ENCODE measurements around the gene SEC23B. TPM values are rescaled to one million over a fixed set of nuclear protein-coding genes. Genes with fewer than 3 reads are reported as not detected.

SEC23B gene
- polyA plus RNA-seq, 2 of the 4 experiments (the other 2 are of a cell fraction), result 71.4 to 158 TPM

- CTCF ChIA-PET, result interaction anchor here (0.6 to 1.3 kb wide), 4 partner anchors 9 to 731 kb away, joined by 3 to 4 read pairs (median 3); no protein-coding TSS in a partner anchor
- DNase-seq (ENCODE audit: low read depth in 1 of 2, low spot score in 1 of 2) (no peak), ATAC-seq (no peak), FAIRE-seq (peak; percentile 92)
- no peak overlapping the region for H3K27ac ChIP-seq
- no peaks in the 10 kb centered on the region for H3K9me3 ChIP-seq
- no peak overlapping the region for H3K4me2 ChIP-seq
- no peak for TF ChIP-seq RAD21 (conservative IDR thresholded peaks at IDR 0.05 in 1 of 2, IDR thresholded peaks at IDR 0.05 in 1 of 2)
- TF ChIP-seq HDAC2 (IDR thresholded peaks at IDR 0.05), result no peak
- 92% methylated on average over 1 of the region's 1 CpG for WGBS (ENCODE audit: missing lambda C conversion rate)
- no peak overlapping the region for H3K4me3 ChIP-seq
- POLR2A ChIA-PET, result interaction anchor here (1.1 to 2.1 kb wide), 2 partner anchors 10 to 20 kb away, joined by 3 to 10 read pairs; partner anchors contain the start of genes DZANK1, POLR3F and RBBP9
- H3K4me1 ChIP-seq, result no peaks in the 10 kb centered on the region
Measured at GRCh38 chr20:18477218-18477617, 30.5 kb upstream of the SEC23B start.

- ATAC-seq (no peak), DNase-seq (ENCODE audit: low read depth in 1 of 2, low spot score in 1 of 2) (no peak), FAIRE-seq (no peak)
- Histone ChIP-seq H3K27ac (no peak overlapping the region), H3K4me2 (no peak overlapping the region), H3K4me1 (no peaks in the 10 kb centered on the region), H3K4me3 (no peak overlapping the region), H3K9me3 (no peaks in the 10 kb centered on the region)
- WGBS (ENCODE audit: missing lambda C conversion rate), result 100% methylated on average over 1 of the region's 1 CpG
- ChIA-PET CTCF (interaction anchor here (0.6 to 1.3 kb wide), 4 partner anchors 9 to 731 kb away, joined by 3 to 4 read pairs (median 3); no protein-coding TSS in a partner anchor), POLR2A (interaction anchor here (1.1 to 2.1 kb wide), 2 partner anchors 11 to 19 kb away, joined by 3 to 10 read pairs; partner anchors contain the start of genes DZANK1, POLR3F and RBBP9)
- TF ChIP-seq RAD21 (conservative IDR thresholded peaks at IDR 0.05 in 1 of 2, IDR thresholded peaks at IDR 0.05 in 1 of 2), result no peak
- no peak for TF ChIP-seq ZNF302 (CRISPR knock-in tag; IDR thresholded peaks at IDR 0.05)
- no peak for TF ChIP-seq GATA3 (IDR thresholded peaks at IDR 0.05; ENCODE audit: borderline replicate concordance)
- no peak for TF ChIP-seq EHMT2 (IDR thresholded peaks at IDR 0.05; ENCODE audit: low read depth)
- TF ChIP-seq CBX2 (IDR thresholded peaks at IDR 0.05; ENCODE audit: borderline replicate concordance, low read depth), result no peak
- TF ChIP-seq HEYL (CRISPR knock-in tag; IDR thresholded peaks at IDR 0.05), result no peak
- no peak for TF ChIP-seq ZSCAN20 (CRISPR knock-in tag; IDR thresholded peaks at IDR 0.05)
Measured at GRCh38 chr20:18477821-18478220, 29.9 kb upstream of the SEC23B start.

GRCh38 chr20:18481596-18481995 is 26.1 kb upstream of the SEC23B start:
- H3K9me3 ChIP-seq, result no peaks in the 10 kb centered on the region
- POLR2A ChIA-PET, result no interaction called here
- no peak for TF ChIP-seq MAZ (IDR thresholded peaks at IDR 0.05; ENCODE audit: borderline replicate concordance, low read depth, low read length)
- TF ChIP-seq NR3C1 (IDR thresholded peaks at IDR 0.05), result no peak
- TF ChIP-seq TP53 (CRISPR knock-in tag; IDR thresholded peaks at IDR 0.05), result no peak
- TF ChIP-seq ZNF302 (CRISPR knock-in tag; IDR thresholded peaks at IDR 0.05), result no peak
- no peak for TF ChIP-seq PHF8 (IDR thresholded peaks at IDR 0.05; ENCODE audit: borderline replicate concordance, low read depth)
- TF ChIP-seq CBX8 (IDR thresholded peaks at IDR 0.05), result no peak
- TF ChIP-seq RNF2 (IDR thresholded peaks at IDR 0.05; ENCODE audit: borderline replicate concordance, low read depth), result no peak
- no peak for TF ChIP-seq POLR2A (IDR thresholded peaks at IDR 0.05; ENCODE audit: low read length)
- TF ChIP-seq NPAS2 (CRISPR knock-in tag; IDR thresholded peaks at IDR 0.05; ENCODE audit: borderline replicate concordance), result no peak
- no peak for TF ChIP-seq CEBPB (IDR thresholded peaks at IDR 0.05)
- no peak for TF ChIP-seq TFCP2L1 (CRISPR knock-in tag; IDR thresholded peaks at IDR 0.05)
- no peak for TF ChIP-seq FOSL2 (IDR thresholded peaks at IDR 0.05)
- TF ChIP-seq FOSL2 (CRISPR knock-in tag; IDR thresholded peaks at IDR 0.05), result no peak
- no peak for TF ChIP-seq EP300 (IDR thresholded peaks at IDR 0.05)
- no peak for TF ChIP-seq RAD21 (conservative IDR thresholded peaks at IDR 0.05 in 1 of 2, IDR thresholded peaks at IDR 0.05 in 1 of 2)
- TF ChIP-seq RFX5 (IDR thresholded peaks at IDR 0.05), result no peak
- TF ChIP-seq POLR2AphosphoS2 (conservative IDR thresholded peaks at IDR 0.05; ENCODE audit: low read length), result no peak
- no peak for TF ChIP-seq FOSB (CRISPR knock-in tag; IDR thresholded peaks at IDR 0.05)
- TF ChIP-seq SREBF2 (IDR thresholded peaks at IDR 0.05), result no peak
- no peaks in the 10 kb centered on the region for H3K4me1 ChIP-seq
- no peak for DNase-seq (ENCODE audit: low read depth in 1 of 2, low spot score in 1 of 2)
- no peak overlapping the region for H3K4me3 ChIP-seq
- 93% methylated on average over 4 of the region's 4 CpGs for WGBS (ENCODE audit: missing lambda C conversion rate)
- CTCF ChIA-PET, result interaction anchor here (1.5 to 1.6 kb wide), 2 partner anchors 9 to 15 kb away, joined by 3 to 6 read pairs; partner anchors contain the start of gene RBBP9
- FAIRE-seq, result no peak
- no peak for ATAC-seq
- H3K27ac ChIP-seq, result no peak overlapping the region
- no peak overlapping the region for H3K4me2 ChIP-seq
